IMR-90 (cell line): ENCODE results near the gene RGMA. TPM values are rescaled to one million over a fixed set of nuclear protein-coding genes. Genes with fewer than 3 reads are reported as not detected.

Experiments
- ATAC-seq: fragments of 200-7000 bp; cut with Tn5 transposase; 2 replicates; pipeline ENCODE4 v1.9.1; 2020; ENCODE audit warnings: low read depth, mild to moderate bottlenecking, moderate library complexity
- BruUV-seq: library from RNA; stranded (reverse); fragments of 400-500 nt; replicated peaks from 2 replicates; lab custom pipeline; 2021; lab: Mats Ljungman, UMichigan
- CTCF ChIA-PET: fragments of 300-600 bp; formaldehyde crosslinking; extraction: SDS; loops from one replicate; lab custom pipeline; 2021; ENCODE audit warnings: antibody characterized with exemption; lab: Yijun Ruan, JAX
- POLR2A ChIA-PET: fragments of 300-600 bp; sonication (Branson Sonifier 250); formaldehyde crosslinking; loops from one replicate; lab custom pipeline; 2022; ENCODE audit warnings: antibody characterized with exemption; ENCODE audit not compliant: unreplicated experiment; lab: Charles Lee
- DNase-seq: peaks from one replicate; pipeline ENCODE4 v3.0.0; 2013
- H2AFZ ChIP-seq: replicated peaks from 2 replicates; pipeline ENCODE3; 2013; ENCODE audit warnings: low read length, mild to moderate bottlenecking; ENCODE audit not compliant: poor library complexity
- H2AK5ac ChIP-seq: 2 replicates; pipeline ENCODE4 v1.6.1; 2013; ENCODE audit warnings: low read depth, low read length, inconsistent platforms
- H2AK9ac ChIP-seq: replicated peaks from 2 replicates; pipeline ENCODE3; 2013; ENCODE audit warnings: mild to moderate bottlenecking, low read depth, low read length, moderate library complexity; ENCODE audit not compliant: poor library complexity
- H2BK120ac ChIP-seq: 2 replicates; pipeline ENCODE4 v1.6.1; 2013; ENCODE audit warnings: low read depth, low read length, inconsistent platforms
- H2BK15ac ChIP-seq: 3 replicates; pipeline ENCODE4 v1.6.1; 2013; ENCODE audit warnings: low read depth, low read length, inconsistent platforms
- H2BK20ac ChIP-seq: 2 replicates; pipeline ENCODE4 v1.6.1; 2013; ENCODE audit warnings: low read depth, mild to moderate bottlenecking, inconsistent platforms, low read length, moderate library complexity
- H2BK5ac ChIP-seq: 2 replicates; pipeline ENCODE4 v1.6.1; 2013; ENCODE audit warnings: mild to moderate bottlenecking, low read depth, low read length, inconsistent platforms; ENCODE audit not compliant: poor library complexity, severe bottlenecking
- H3K14ac ChIP-seq: replicated peaks from 2 replicates; pipeline ENCODE4 v1.6.1; 2013; ENCODE audit warnings: low read depth, low read length, inconsistent platforms
- H3K18ac ChIP-seq: 2 replicates; pipeline ENCODE4 v1.6.1; 2013; ENCODE audit warnings: low read depth, low read length, control low read depth
- H3K23ac ChIP-seq: 2 replicates; pipeline ENCODE4 v1.6.1; 2013; ENCODE audit warnings: low read depth, low read length, inconsistent platforms
- H3K27ac ChIP-seq: 2 replicates; pipeline ENCODE4 v1.5.1; 2013; ENCODE audit warnings: mild to moderate bottlenecking, control low read depth, low read length; ENCODE audit not compliant: insufficient read depth
- H3K27me3 ChIP-seq: 2 replicates; pipeline ENCODE4 v1.6.1; 2013; ENCODE audit warnings: low read length; ENCODE audit not compliant: control insufficient read depth, insufficient read depth
- H3K36me3 ChIP-seq: 2 replicates; pipeline ENCODE4 v1.6.1; 2013; ENCODE audit warnings: low read length, mixed read lengths; ENCODE audit not compliant: control insufficient read depth, insufficient read depth
- H3K4ac ChIP-seq: 2 replicates; pipeline ENCODE4 v1.6.1; 2013; ENCODE audit warnings: low read depth, low read length, inconsistent platforms
- H3K4me1 ChIP-seq: 2 replicates; pipeline ENCODE4 v1.6.1; 2013; ENCODE audit warnings: low read length, mixed read lengths; ENCODE audit not compliant: control insufficient read depth, insufficient read depth
- H3K4me2 ChIP-seq: 2 replicates; pipeline ENCODE4 v1.6.1; 2013; ENCODE audit warnings: low read depth, mild to moderate bottlenecking, control low read depth, low read length, moderate library complexity
- H3K4me3 ChIP-seq: 2 replicates; pipeline ENCODE4 v1.5.1; 2013; ENCODE audit warnings: low read depth, mild to moderate bottlenecking, control low read depth, low read length, moderate library complexity; ENCODE audit not compliant: insufficient read depth
- H3K56ac ChIP-seq: 2 replicates; pipeline ENCODE4 v1.6.1; 2013; ENCODE audit warnings: low read length, inconsistent platforms; ENCODE audit not compliant: insufficient read depth; ENCODE audit errors: extremely low read depth
- H3K79me1 ChIP-seq, 2 experiments: 2 replicates each; pipeline ENCODE4 v1.6.1; 2013; ENCODE audit warnings: low read length in 2 of 2, inconsistent platforms in 1 of 2, low read depth in 1 of 2
- H3K9ac ChIP-seq: 2 replicates; pipeline ENCODE4 v1.6.1; 2013; ENCODE audit warnings: low read depth, low read length, control low read depth
- H3K9me1 ChIP-seq: 2 replicates; pipeline ENCODE4 v1.6.1; 2013; ENCODE audit warnings: low read length, inconsistent platforms; ENCODE audit not compliant: insufficient read depth
- H3K9me3 ChIP-seq: 2 replicates; pipeline ENCODE4 v1.6.1; 2013; ENCODE audit warnings: low read length; ENCODE audit not compliant: control insufficient read depth, insufficient read depth
- H4K20me1 ChIP-seq: 2 replicates; pipeline ENCODE4 v1.6.1; 2013; ENCODE audit warnings: low read length, inconsistent platforms; ENCODE audit not compliant: insufficient read depth
- H4K5ac ChIP-seq: 2 replicates; pipeline ENCODE4 v1.6.1; 2013; ENCODE audit warnings: mild to moderate bottlenecking, low read depth, low read length, control low read depth
- H4K8ac ChIP-seq, 2 experiments: 2 replicates each; pipeline ENCODE4 v1.6.1; 2013; ENCODE audit warnings: low read depth in 2 of 2, low read length in 2 of 2, control low read depth in 1 of 2, inconsistent platforms in 1 of 2
- H4K91ac ChIP-seq: 2 replicates; pipeline ENCODE4 v1.6.1; 2013; ENCODE audit warnings: low read depth, low read length, inconsistent platforms; ENCODE audit not compliant: insufficient read depth
- BHLHE40 ChIP-seq: fragments of 150-350 bp; IDR thresholded peaks from 2 replicates; pipeline ENCODE4 v1.6.1; 2016; ENCODE audit warnings: mild to moderate bottlenecking, low read depth, low read length
- CHD1 ChIP-seq: IDR thresholded peaks from 2 replicates; pipeline ENCODE4 v1.6.1; 2012; ENCODE audit warnings: low read depth, low read length, improper control_type of control experiment
- CTCF ChIP-seq: conservative IDR thresholded peaks from 2 replicates; pipeline ENCODE4 v1.5.1; 2012; ENCODE audit warnings: mild to moderate bottlenecking, low read depth, low read length, improper control_type of control experiment
- FOS ChIP-seq: fragments of 150-350 bp; IDR thresholded peaks from 2 replicates; pipeline ENCODE4 v1.6.1; 2016; ENCODE audit warnings: low read depth, low read length
- MAFK ChIP-seq: IDR thresholded peaks from 2 replicates; pipeline ENCODE4 v1.6.1; 2012; ENCODE audit warnings: low read depth, low read length, improper control_type of control experiment
- NFE2L2 ChIP-seq: fragments of 150-350 bp; IDR thresholded peaks from 2 replicates; pipeline ENCODE4 v1.6.1; 2016; ENCODE audit warnings: low read depth, mild to moderate bottlenecking, low read length
- POLR2A ChIP-seq: IDR thresholded peaks from 2 replicates; pipeline ENCODE4 v1.6.1; 2012; ENCODE audit warnings: mild to moderate bottlenecking, low read depth, low read length
- RAD21 ChIP-seq: IDR thresholded peaks from 2 replicates; pipeline ENCODE4 v1.6.1; 2012; ENCODE audit warnings: low read length, improper control_type of control experiment
- RCOR1 ChIP-seq: IDR thresholded peaks from 2 replicates; pipeline ENCODE4 v1.6.1; 2012; ENCODE audit warnings: mild to moderate bottlenecking, low read length, improper control_type of control experiment; ENCODE audit not compliant: insufficient replicate concordance
- WGBS, 2 experiments: methylation state at CpG; one replicate each; pipeline versions ENCODE4 v1.1.5 to v1.1.7; 2013; ENCODE audit warnings: missing lambda C conversion rate in 2 of 2; ENCODE audit not compliant: insufficient read length in 1 of 2; ENCODE audit errors: extremely low coverage in 2 of 2; 5-methylcytosine and 5-hydroxymethylcytosine counted together
- dilution Hi-C: fragments of 300-500 bp; cut with HindIII; formaldehyde crosslinking; loops from one replicate; pipeline ENCODE4 v1.14.3; 2018; ENCODE audit warnings: low sequenced_read_pairs; ENCODE audit not compliant: unreplicated experiment
- in situ Hi-C: fragments of 300-500 bp; cut with MboI; formaldehyde crosslinking; loops from 3 replicates; pipeline ENCODE4 v1.14.3; 2019; ENCODE audit warnings: low sequenced_read_pairs, inconsistent platforms, mixed read lengths
- intact Hi-C: fragments of 100-400 bp; cut with micrococcal nuclease; formaldehyde crosslinking; loops from 2 replicates; pipeline ENCODE4 v1.10.0; 2022
- polyA plus RNA-seq, 3 experiments: library from polyadenylated mRNA; depleted of rRNA; stranded (reverse); fragments of >200 nt; gene quantifications; 2 replicates each; pipeline ENCODE4 v1.2.3, GENCODE V29; 2012; ENCODE audit warnings: low replicate concordance in 1 of 3
- total RNA-seq: library from RNA; depleted of rRNA; stranded (reverse); fragments of >200 nt; gene quantifications from 2 replicates; pipeline ENCODE4 v1.2.3, GENCODE V29; 2012
- TF ChIP-seq, protein P1 (sequence below): fragments of 150-350 bp; IDR thresholded peaks from 2 replicates; pipeline ENCODE4 v1.6.1; 2017; ENCODE audit warnings: mild to moderate bottlenecking, antibody characterized with exemption, low read length, low read depth

The RGMA gene
- total and polyA plus RNA-seq, 2 of the 4 experiments (the other 2 are of a cell fraction) = 0.18 to 0.26 TPM

DNA sequence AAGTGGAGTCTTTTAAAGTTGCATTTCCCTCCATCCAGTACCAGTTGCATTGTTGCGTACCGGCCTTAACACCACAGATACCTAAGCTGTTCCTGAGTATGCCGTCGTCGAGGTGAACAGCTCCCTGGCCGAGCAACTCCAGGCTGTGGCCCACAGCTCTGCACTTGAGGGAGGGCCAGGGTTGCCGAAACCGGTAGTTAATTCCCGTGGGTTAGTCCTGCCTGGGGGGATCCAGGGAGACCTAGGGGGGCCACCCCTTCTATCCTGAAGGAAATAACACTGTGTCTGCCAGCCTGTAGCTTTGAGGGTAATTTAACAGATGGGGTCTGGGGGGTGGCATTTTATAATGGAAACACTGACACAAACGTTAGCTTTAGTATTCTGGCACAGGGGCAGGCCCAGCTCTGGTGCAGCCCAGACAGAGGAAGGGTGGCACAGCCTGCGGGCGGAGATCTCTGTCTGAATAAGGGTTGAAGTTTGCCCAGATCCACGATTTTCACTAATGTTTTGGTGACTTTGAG, 60.8 kb downstream of the RGMA start:
- Histone ChIP-seq H4K8ac (0 out of 4 replicates have a peak overlapping the region, but pooled peaks of 1 of the 2 experiments have one; percentile 22), H3K56ac (no peak overlapping the region), H3K27me3 (no peaks in the 10 kb centered on the region), H2AK5ac (no peak overlapping the region), H3K27ac (peak overlapping the region; percentile 64; the same call in 1 of the 2 replicates), H3K4me2 (no peak overlapping the region; the same call in 1 of the 2 replicates), H3K14ac (no peak overlapping the region), H2BK5ac (no peak overlapping the region), H3K4ac (no peak overlapping the region; the same call in 1 of the 2 replicates), H3K18ac (no peak overlapping the region), H3K9me3 (no peaks in the 10 kb centered on the region), H3K9ac (no peak overlapping the region), H3K9me1 (peaks cover 9% of the 10 kb centered on the region; the same call in 1 of the 2 replicates), H2BK20ac (no peak overlapping the region), H2BK120ac (no peak overlapping the region), H4K91ac (no peak overlapping the region), H4K20me1 (peaks cover 38% of the 10 kb centered on the region), H3K36me3 (peaks cover 33% of the 10 kb centered on the region), H2AK9ac (no peak overlapping the region), H3K23ac (no peak overlapping the region), H3K79me1 (peaks cover 17 to 32% of the 10 kb centered on the region in 2 experiments), H3K4me1 (peaks cover 22% of the 10 kb centered on the region), H2BK15ac (no peak overlapping the region), H4K5ac (no peak overlapping the region), H2AFZ (no peak overlapping the region), H3K4me3 (no peak overlapping the region)
- in situ Hi-C loops = loop anchor here (10.0 kb wide), 1 partner anchor 233 kb away; no protein-coding TSS in a partner anchor
- ChIA-PET POLR2A (no interaction called here), CTCF (interaction anchor here (0.6 to 3.0 kb wide), 3 partner anchors 119 to 1092 kb away, joined by 3 to 20 read pairs (median 4); no protein-coding TSS in a partner anchor)
- DNase-seq (no peak), ATAC-seq (no peak)
- TF ChIP-seq RCOR1 (no peak), CTCF (no peak), POLR2A (no peak), FOS (no peak), RAD21 (no peak), BHLHE40 (no peak), CHD1 (no peak), NFE2L2 (no peak), MAFK (no peak)
- TF ChIP-seq, protein P1, sequence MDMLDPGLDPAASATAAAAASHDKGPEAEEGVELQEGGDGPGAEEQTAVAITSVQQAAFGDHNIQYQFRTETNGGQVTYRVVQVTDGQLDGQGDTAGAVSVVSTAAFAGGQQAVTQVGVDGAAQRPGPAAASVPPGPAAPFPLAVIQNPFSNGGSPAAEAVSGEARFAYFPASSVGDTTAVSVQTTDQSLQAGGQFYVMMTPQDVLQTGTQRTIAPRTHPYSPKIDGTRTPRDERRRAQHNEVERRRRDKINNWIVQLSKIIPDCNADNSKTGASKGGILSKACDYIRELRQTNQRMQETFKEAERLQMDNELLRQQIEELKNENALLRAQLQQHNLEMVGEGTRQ = no peak
- dilution Hi-C loops = no loop called here
- BruUV-seq = no TSS peak
- 40% methylated on average over 1 of the region's 13 CpGs; no CpG with 5 or more reads in 1 of the 2 experiments for WGBS, 2 experiments
- intact Hi-C loops = no loop called here
